ENCODE results near the gene OR1N1.
"Not testable (repeated sequence)": the region's sequence is repeated elsewhere in the genome, so short reads cannot be mapped to it uniquely, and the experiment has no call there.

Gene OR1N1

GRCh38 chr9:122527193-122527592 is at the start of gene OR1N1:
OR1N1 (minus strand) TSS chr9:122527293; CDS start chr9:122527293, 0 bp downstream.
- H3K27ac Mint-ChIP-seq: no peak within 1 kb of the TSS
- H3K4me3 Mint-ChIP-seq: no peak within 1 kb of the TSS
- H3K9me3 Mint-ChIP-seq: no peaks in the 10 kb centered on the region
- H3K27me3 Mint-ChIP-seq (ENCODE audit: low read depth): no peaks in the 10 kb centered on the region
- H3K36me3 Mint-ChIP-seq (ENCODE audit: low read depth): no peaks in the 10 kb centered on the region
- H3K4me1 Mint-ChIP-seq (ENCODE audit: low read depth): no peaks in the 10 kb centered on the region

- Mint-ChIP-seq H3K36me3 (ENCODE audit: low read depth) (no peaks in the 10 kb centered on the region), H3K9me3 (no peaks in the 10 kb centered on the region), H3K4me1 (ENCODE audit: low read depth) (no peaks in the 10 kb centered on the region), H3K27me3 (ENCODE audit: low read depth) (no peaks in the 10 kb centered on the region), H3K27ac (no peak overlapping the region), H3K4me3 (no peak overlapping the region)
Measured at GRCh38 chr9:122572456-122572855, 45.4 kb upstream of the OR1N1 start.

DNA sequence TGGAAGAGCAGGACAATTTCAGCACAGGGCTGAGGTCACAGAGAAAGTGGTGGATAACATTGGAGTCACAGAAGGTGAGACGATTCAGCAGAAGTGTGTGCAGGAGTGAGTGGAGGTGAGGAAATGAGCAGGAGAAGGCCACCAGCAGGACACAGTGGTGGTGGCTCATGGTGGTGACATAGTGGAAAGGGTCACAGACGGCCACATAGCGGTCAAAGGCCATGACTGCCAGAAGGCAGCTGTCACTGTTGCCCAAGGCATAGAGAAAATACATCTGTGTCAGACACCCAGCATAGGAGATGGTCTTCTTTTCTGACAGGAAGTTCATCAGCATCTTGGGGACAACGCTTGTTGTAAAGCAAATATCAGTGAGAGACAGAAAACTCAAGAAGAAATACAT is 40.8 kb upstream of the OR1N1 start:
- H3K9me3 Mint-ChIP-seq: peaks cover 8% of the 10 kb centered on the region
- H3K36me3 Mint-ChIP-seq (ENCODE audit: low read depth): no peaks in the 10 kb centered on the region
- H3K27me3 Mint-ChIP-seq (ENCODE audit: low read depth): no peaks in the 10 kb centered on the region
- H3K27ac Mint-ChIP-seq: no peak overlapping the region
- H3K4me1 Mint-ChIP-seq (ENCODE audit: low read depth): peaks cover 2% of the 10 kb centered on the region
- no peak overlapping the region for H3K4me3 Mint-ChIP-seq

DNA sequence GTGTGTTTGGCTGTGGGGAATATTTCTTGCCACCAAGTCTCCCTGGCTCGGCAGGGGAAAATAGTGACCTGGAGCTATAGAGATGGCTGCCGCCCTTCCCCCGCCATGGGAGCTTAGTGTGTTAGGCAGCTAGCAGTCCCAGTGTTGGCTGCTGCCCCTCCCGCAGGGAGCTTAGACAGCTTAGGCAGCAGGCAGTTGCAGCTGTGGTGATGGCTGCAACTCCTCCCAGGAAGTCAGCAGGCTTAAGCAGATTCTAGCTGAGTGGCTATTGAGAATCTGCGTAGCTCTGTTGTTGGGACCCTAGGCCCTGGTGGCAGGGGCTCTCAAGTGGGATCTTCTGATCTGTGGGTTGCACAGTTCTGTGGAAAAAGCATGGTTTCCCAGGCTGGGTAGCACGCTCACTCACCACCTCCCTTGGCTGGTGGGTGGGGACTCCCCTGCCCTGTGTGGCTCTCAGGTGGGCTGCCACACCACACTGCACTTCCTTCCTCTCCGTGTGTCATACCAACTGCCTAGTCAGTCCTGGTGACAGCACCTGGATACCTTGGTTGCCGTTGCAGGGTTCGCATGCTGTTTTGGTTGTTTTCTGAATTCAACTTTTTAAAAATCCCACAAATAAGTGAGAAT is 35.2 kb upstream of the OR1N1 start:
- H3K4me1 Mint-ChIP-seq (ENCODE audit: low read depth): peaks cover 8% of the 10 kb centered on the region
- no peaks in the 10 kb centered on the region for H3K36me3 Mint-ChIP-seq (ENCODE audit: low read depth)
- no peak overlapping the region for H3K4me3 Mint-ChIP-seq
- H3K27me3 Mint-ChIP-seq (ENCODE audit: low read depth): peaks cover 8% of the 10 kb centered on the region
- peaks cover 24% of the 10 kb centered on the region for H3K9me3 Mint-ChIP-seq
- H3K27ac Mint-ChIP-seq: no peak overlapping the region

DNA sequence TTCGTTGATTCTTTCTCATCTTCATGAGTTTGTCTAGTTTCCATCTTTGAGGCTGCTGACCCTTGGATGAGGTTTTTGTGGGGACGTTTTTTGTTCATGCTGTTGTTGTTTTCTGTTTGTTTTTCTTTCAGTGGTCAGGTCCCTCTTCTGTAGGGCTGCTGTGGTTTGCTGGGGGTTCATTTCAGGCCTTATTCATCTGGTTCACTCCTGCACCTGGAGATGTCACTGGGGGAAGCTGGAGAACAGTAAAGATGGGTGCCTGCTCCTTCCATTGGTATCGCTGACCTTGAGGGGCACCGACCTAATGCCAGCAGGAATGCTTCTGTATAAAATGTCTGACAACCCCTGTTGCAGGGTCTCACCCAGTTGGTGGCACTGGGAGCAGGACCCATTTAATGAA is 34.4 kb upstream of the OR1N1 start:
- H3K4me3 Mint-ChIP-seq: no peak overlapping the region
- H3K27me3 Mint-ChIP-seq (ENCODE audit: low read depth): peaks cover 8% of the 10 kb centered on the region

GRCh38 chr9:122552812-122553211 is 25.7 kb upstream of the OR1N1 start, which contains the start of gene OR1N2:
OR1N2 (plus strand) TSS chr9:122553112; CDS start chr9:122553212, 100 bp downstream.
- no peaks in the 10 kb centered on the region for H3K9me3 Mint-ChIP-seq
- no peak within 1 kb of the TSS for H3K27ac Mint-ChIP-seq
- no peaks in the 10 kb centered on the region for H3K36me3 Mint-ChIP-seq (ENCODE audit: low read depth)
- H3K27me3 Mint-ChIP-seq (ENCODE audit: low read depth): peaks cover 11% of the 10 kb centered on the region
- no peak within 1 kb of the TSS for H3K4me3 Mint-ChIP-seq
- H3K4me1 Mint-ChIP-seq (ENCODE audit: low read depth): no peaks in the 10 kb centered on the region

More for the DNA sequence above, 34.4 kb upstream of the OR1N1 start:
- peaks cover 24% of the 10 kb centered on the region for H3K9me3 Mint-ChIP-seq
- no peaks in the 10 kb centered on the region for H3K36me3 Mint-ChIP-seq (ENCODE audit: low read depth)
- H3K27ac Mint-ChIP-seq: no peak overlapping the region
- H3K4me1 Mint-ChIP-seq (ENCODE audit: low read depth): peaks cover 8% of the 10 kb centered on the region

DNA sequence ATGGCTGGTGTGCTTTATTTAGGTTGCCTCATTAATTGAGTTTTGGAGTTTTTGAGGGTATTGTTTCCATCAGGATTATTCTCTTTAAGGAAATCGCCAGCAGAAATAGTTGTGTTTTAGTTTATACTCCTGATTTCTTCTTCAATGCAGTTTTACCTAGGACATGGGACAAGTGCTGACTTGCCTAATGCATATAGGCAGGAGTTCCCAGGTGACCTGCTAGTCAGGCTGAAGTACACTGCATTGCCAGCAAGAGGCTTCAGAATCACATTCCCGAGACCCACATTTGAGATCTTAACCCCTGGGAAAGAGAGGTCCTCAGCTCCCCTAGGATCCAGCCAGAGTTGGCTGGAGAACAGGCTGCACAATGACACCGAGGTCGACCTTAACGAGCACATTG is 24.3 kb upstream of the OR1N1 start:
- Mint-ChIP-seq H3K4me1 (ENCODE audit: low read depth) (no peaks in the 10 kb centered on the region), H3K27ac (no peak overlapping the region), H3K36me3 (ENCODE audit: low read depth) (no peaks in the 10 kb centered on the region), H3K9me3 (no peaks in the 10 kb centered on the region), H3K4me3 (no peak overlapping the region), H3K27me3 (ENCODE audit: low read depth) (peaks cover 15% of the 10 kb centered on the region)

GRCh38 chr9:122546196-122546595 is 19.1 kb upstream of the OR1N1 start:
- Mint-ChIP-seq H3K27me3 (ENCODE audit: low read depth) (peaks cover 3% of the 10 kb centered on the region), H3K4me3 (no peak overlapping the region), H3K36me3 (ENCODE audit: low read depth) (no peaks in the 10 kb centered on the region)

GRCh38 chr9:122538757-122539156 is 11.7 kb upstream of the OR1N1 start:
- Mint-ChIP-seq H3K36me3 (ENCODE audit: low read depth) (no peaks in the 10 kb centered on the region), H3K9me3 (peaks cover 6% of the 10 kb centered on the region), H3K27me3 (ENCODE audit: low read depth) (no peaks in the 10 kb centered on the region), H3K4me1 (ENCODE audit: low read depth) (no peaks in the 10 kb centered on the region), H3K4me3 (no peak overlapping the region), H3K27ac (no peak overlapping the region)

More at GRCh38 chr9:122546196-122546595, 19.1 kb upstream of the OR1N1 start:
- H3K27ac Mint-ChIP-seq: no peak overlapping the region
- H3K9me3 Mint-ChIP-seq: no peaks in the 10 kb centered on the region
- H3K4me1 Mint-ChIP-seq (ENCODE audit: low read depth): no peaks in the 10 kb centered on the region

DNA sequence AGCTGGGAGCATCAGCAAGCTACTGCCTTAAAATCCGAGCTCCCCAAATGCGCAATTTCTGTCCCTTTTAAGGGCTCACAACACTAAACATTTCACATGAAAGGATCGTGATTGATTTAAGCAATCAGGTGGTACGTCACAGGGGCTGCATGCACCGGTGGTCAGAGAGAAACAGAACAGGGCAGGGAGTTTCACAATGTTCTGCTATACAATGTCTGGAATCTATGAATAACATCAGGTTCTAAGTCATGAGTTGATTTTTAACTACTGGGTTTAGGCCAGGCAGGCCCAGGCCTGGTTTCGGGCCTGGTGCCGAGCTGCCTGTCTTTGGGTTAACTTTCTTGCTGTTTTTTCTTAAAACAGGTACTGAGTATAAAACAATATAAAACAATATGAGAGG is 10.0 kb upstream of the OR1N1 start:
- H3K9me3 Mint-ChIP-seq; H3K36me3 Mint-ChIP-seq (ENCODE audit: low read depth); H3K27me3 Mint-ChIP-seq (ENCODE audit: low read depth); H3K4me1 Mint-ChIP-seq (ENCODE audit: low read depth); H3K27ac Mint-ChIP-seq; H3K4me3 Mint-ChIP-seq: not testable (repeated sequence)

GRCh38 chr9:122536134-122536533 is 9.0 kb upstream of the OR1N1 start:
- no peak overlapping the region for H3K4me3 Mint-ChIP-seq
- H3K27ac Mint-ChIP-seq: no peak overlapping the region
- H3K9me3 Mint-ChIP-seq: peaks cover 6% of the 10 kb centered on the region
- no peaks in the 10 kb centered on the region for H3K4me1 Mint-ChIP-seq (ENCODE audit: low read depth)
- no peaks in the 10 kb centered on the region for H3K36me3 Mint-ChIP-seq (ENCODE audit: low read depth)
- H3K27me3 Mint-ChIP-seq (ENCODE audit: low read depth): no peaks in the 10 kb centered on the region

- not testable (repeated sequence) for H3K9me3 Mint-ChIP-seq; H3K4me3 Mint-ChIP-seq; H3K27me3 Mint-ChIP-seq (ENCODE audit: low read depth); H3K27ac Mint-ChIP-seq; H3K36me3 Mint-ChIP-seq (ENCODE audit: low read depth); H3K4me1 Mint-ChIP-seq (ENCODE audit: low read depth)
Measured at GRCh38 chr9:122531157-122531556, 4.1 kb upstream of the OR1N1 start.

GRCh38 chr9:122526602-122527001 is 491 bp downstream of the OR1N1 start:
- Mint-ChIP-seq H3K9me3 (no peaks in the 10 kb centered on the region), H3K4me1 (ENCODE audit: low read depth) (no peaks in the 10 kb centered on the region), H3K27me3 (ENCODE audit: low read depth) (no peaks in the 10 kb centered on the region), H3K27ac (no peak overlapping the region), H3K4me3 (no peak overlapping the region), H3K36me3 (ENCODE audit: low read depth) (no peaks in the 10 kb centered on the region)

DNA sequence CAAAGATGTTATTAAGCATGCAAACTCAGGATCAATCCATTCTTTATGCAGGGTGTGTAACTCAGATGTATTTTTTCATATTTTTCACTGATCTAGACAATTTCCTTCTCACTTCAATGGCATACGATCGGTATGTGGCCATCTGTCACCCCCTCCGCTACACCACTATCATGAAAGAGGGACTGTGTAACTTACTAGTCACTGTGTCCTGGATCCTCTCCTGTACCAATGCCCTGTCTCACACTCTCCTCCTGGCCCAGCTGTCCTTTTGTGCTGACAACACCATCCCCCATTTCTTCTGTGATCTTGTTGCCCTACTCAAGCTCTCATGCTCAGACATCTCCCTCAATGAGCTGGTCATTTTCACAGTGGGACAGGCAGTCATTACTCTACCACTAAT is 7.7 kb downstream of the OR1N1 start:
- H3K36me3 Mint-ChIP-seq (ENCODE audit: low read depth): no peaks in the 10 kb centered on the region
- no peak overlapping the region for H3K4me3 Mint-ChIP-seq
- no peaks in the 10 kb centered on the region for H3K9me3 Mint-ChIP-seq
- no peaks in the 10 kb centered on the region for H3K4me1 Mint-ChIP-seq (ENCODE audit: low read depth)
- H3K27ac Mint-ChIP-seq: no peak overlapping the region
- H3K27me3 Mint-ChIP-seq (ENCODE audit: low read depth): no peaks in the 10 kb centered on the region

- no peaks in the 10 kb centered on the region for H3K27me3 Mint-ChIP-seq (ENCODE audit: low read depth)
- no peaks in the 10 kb centered on the region for H3K4me1 Mint-ChIP-seq (ENCODE audit: low read depth)
- no peak within 1 kb of the TSS for H3K27ac Mint-ChIP-seq
- H3K4me3 Mint-ChIP-seq: no peak within 1 kb of the TSS
- no peaks in the 10 kb centered on the region for H3K9me3 Mint-ChIP-seq
- no peaks in the 10 kb centered on the region for H3K36me3 Mint-ChIP-seq (ENCODE audit: low read depth)
Measured at GRCh38 chr9:122518841-122519240, 8.3 kb downstream of the OR1N1 start, which contains the start of gene OR1J4. OR1J4 (plus strand) TSS chr9:122519141; CDS start chr9:122519141, 0 bp downstream.

DNA sequence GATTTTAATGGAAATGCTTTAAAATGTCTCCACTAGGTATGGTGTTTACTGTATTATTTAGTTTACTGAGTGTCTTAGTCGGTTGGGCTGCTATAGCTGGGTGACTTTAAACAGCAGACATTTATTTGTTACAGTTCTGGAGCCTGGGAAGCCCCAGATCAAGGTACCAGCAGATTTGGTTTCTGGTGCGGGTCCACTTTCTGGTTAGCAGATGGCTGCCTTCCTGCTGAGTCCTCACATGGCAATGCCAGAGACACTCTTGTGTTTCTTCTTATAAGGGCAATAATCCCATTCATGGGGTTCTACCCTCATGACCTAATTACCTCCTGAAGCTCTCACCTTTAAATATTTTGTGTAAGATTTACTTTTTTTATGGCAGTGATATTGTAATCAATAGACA is 8.9 kb downstream of the OR1N1 start:
- no peaks in the 10 kb centered on the region for H3K27me3 Mint-ChIP-seq (ENCODE audit: low read depth)

More for the DNA sequence above, 8.9 kb downstream of the OR1N1 start:
- no peaks in the 10 kb centered on the region for H3K4me1 Mint-ChIP-seq (ENCODE audit: low read depth)
- H3K9me3 Mint-ChIP-seq: no peaks in the 10 kb centered on the region
- no peaks in the 10 kb centered on the region for H3K36me3 Mint-ChIP-seq (ENCODE audit: low read depth)
- H3K27ac Mint-ChIP-seq: no peak overlapping the region
- no peak overlapping the region for H3K4me3 Mint-ChIP-seq

All from T-helper 1 cell treated with Interleukin-12 subunit alpha and Interleukin-12 subunit beta and Interleukin-4 antibody, amounts not matched to agents 30 μg/mL and 1 μg/mL, for 36 hours (primary cell).